GM19395 (cell line): ENCODE results near the gene INSL3.
"Not testable (repeated sequence)": the region's sequence is repeated elsewhere in the genome, so short reads cannot be mapped to it uniquely, and the experiment has no call there.

ENCODE experiments used
- ATAC-seq: cut with Tn5 transposase; IDR thresholded peaks from one replicate; pipeline ENCODE4 v1.9.1; 2021; ENCODE audit warnings: mild to moderate bottlenecking, moderate library complexity; ENCODE audit not compliant: unreplicated experiment

Gene INSL3

DNA sequence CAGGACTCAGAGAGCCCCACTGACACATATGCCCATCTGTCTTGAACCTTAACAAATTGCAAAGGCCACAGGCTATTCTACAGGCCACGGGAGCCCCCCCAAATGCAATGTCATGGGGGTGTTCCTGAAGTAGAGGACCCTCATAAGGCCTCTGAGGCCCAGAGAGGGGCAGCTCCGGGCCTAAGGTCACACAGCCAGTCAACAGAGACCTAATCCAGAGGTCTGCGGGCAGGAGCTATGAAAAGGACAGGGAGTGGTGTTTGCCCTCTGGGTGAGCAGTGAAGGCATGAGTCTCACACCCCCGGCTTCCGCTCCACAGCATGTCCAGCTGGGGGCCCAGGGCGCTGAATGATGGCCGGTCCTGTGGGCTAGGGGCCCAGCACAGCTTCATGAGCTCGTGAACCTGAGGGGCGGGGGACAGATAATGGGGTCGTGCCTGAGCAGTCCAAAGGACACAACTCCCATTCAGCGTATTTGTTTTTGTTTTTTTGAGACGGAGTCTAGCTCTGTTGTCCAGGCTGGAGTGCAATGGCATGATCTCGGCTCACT lies 5.3 kb upstream of the INSL3 start:
- ATAC-seq, result no peak

DNA sequence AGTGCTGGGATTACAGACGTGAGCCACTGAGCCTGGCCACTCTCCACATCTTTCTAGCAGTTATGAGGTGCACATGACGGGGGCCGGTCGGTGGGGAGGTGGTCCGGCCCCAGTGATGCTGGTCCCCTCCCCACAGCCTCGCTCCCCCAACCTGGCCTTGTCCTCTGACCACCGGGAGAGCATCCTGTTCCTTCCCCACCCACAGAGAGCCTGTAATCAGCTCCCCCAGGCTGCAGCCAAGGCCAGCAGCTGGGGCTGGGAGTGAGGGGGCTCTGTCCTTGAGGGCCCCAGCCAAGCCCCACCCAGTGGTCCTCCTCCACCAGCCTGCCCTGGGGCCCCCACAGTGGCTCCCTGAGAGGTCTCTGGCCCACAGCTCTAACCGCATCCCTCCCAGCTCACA lies 3.0 kb upstream of the INSL3 start:
- ATAC-seq, result no peak

DNA sequence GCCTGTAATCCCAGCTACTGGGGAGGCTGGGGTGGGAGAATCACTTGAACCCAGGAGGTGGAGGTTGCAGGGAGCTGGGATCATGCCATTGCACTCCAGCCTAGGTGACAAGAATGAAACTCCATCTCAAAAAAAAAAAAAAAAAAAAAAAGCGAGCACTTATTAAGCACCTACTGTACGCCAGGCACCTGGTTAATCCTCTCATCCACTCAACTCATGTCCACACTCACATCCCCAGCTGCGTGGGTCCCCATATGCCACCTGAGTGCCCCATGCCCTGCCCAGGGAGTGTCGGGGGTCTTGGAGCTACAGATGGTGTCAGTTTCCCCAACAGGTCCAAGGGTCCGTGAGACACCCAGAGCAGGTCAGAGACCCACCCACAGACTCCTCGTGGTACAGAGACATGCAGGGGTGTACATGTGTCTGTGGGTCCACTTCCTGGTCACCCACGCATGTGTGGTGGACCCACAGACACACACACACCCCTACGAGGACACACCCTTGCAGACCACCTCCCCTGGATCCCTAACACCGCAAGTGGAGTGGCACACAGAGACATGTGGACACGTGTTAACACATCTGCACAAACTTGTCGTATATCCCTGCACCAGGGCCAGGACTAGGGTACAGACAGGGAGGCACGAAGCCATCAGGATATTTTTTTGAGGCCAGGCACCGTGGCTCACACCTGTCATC lies 3.5 kb downstream of the INSL3 start:
- no peak for ATAC-seq

DNA sequence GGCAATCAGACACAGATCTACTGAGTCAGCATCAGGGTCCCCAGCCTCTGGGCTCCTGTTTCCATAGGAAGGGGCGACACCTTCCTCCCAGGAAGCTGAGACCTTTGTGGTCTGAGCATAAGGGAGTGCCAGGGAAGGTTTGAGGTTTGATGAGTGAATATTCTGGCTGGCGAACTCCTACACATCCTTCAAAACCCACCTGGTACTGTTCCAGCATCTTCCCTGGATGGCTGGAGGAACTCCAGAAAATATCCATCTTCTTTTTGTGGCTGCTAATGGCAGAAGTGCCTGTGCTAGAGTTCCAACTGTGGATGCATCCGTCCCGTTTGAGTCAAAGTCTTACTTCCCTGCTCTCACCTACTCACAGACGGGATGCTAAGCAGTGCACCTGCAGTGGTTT lies 9.2 kb downstream of the INSL3 start:
- no peak for ATAC-seq

DNA sequence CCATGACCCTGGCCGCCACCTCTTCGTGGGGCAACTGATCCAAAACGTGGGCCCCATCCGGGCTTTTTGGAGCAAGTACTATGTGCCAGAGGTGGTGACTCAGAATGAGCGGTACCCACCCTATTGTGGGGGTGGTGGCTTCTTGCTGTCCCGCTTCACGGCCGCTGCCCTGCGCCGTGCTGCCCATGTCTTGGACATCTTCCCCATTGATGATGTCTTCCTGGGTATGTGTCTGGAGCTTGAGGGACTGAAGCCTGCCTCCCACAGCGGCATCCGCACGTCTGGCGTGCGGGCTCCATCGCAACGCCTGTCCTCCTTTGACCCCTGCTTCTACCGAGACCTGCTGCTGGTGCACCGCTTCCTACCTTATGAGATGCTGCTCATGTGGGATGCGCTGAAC lies 9.6 kb downstream of the INSL3 start:
- no peak for ATAC-seq

GRCh38 chr19:17811103-17811502 lies 10.2 kb downstream of the INSL3 start:
- ATAC-seq, result no peak

- ATAC-seq, result no peak
Measured at GRCh38 chr19:17807731-17808316, 13.5 kb downstream of the INSL3 start.

DNA sequence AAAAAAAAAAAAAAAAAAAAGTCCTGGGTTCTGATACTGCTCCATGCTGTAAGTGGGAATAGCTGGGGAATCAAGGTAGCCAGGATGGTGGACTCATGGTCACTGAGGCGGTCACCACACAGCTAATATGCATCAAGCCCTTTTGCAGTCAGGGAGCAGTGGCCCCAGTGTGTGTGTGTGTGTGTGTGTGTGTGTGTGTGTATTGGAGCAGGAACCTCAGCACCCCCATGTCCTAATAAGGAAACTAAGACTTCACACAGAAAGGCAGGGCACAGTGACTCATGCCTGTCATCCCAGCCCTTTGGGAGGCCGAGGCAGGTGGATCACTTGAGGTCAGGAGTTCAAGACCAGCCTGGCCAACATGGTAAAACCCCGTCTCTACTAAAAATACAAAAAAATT lies 14.4 kb downstream of the INSL3 start:
- ATAC-seq, result no peak

DNA sequence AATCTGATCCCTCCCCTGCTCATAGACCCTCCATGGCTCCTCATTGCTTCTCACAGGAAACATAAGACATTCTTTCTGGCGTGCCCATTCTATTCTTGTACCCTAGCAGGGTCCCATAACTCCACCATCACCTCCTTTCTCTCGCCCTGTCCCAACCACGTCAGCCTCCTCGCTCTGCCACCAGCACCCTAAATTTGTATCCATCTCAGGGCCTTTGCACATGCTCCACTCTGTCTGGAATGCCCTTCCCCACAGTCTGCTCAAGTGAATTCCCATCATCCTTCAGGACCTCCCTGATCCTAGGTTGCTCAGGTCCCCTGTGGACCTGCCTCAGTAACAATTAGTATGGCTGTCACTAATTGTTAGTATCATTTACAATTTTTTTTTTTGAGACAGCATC lies 15.9 kb downstream of the INSL3 start:
- ATAC-seq, result no peak

- no peak for ATAC-seq
Measured at GRCh38 chr19:17803264-17803896, 17.9 kb downstream of the INSL3 start.

DNA sequence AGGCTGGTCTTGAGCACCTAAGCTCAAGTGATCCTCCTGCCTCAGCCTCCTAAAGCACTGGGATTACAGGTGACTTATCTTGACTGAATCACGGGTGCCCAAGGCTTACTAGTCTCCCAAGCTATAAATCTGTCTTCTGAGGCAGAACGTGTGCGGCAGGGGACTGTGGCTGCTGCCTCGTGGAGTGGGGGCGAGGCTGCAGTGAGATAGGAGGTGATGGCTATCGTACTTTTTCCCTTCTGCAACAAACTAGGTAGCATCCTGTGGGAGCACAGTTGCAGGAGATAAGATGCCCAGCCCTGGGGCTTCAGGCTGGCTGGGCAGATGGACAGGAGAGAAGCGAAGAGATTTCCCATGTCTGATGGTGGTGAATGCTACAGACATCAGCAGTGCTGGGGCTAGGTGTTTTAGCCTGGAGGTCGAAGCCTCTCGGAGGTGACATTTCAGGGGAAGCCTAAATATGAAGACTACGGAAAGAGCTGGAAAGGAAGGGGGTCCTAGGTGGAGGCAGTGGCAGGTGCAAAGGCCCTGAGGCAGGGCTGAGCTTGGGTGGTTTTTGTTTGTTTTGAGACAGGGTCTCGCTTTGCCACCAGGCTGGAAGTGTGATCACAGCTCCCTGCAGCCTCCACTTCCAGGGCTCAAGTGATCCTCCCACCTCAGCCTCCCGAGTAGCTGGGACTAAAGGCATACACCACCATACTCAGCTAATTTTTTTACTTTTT lies 19.0 kb downstream of the INSL3 start:
- no peak for ATAC-seq

DNA sequence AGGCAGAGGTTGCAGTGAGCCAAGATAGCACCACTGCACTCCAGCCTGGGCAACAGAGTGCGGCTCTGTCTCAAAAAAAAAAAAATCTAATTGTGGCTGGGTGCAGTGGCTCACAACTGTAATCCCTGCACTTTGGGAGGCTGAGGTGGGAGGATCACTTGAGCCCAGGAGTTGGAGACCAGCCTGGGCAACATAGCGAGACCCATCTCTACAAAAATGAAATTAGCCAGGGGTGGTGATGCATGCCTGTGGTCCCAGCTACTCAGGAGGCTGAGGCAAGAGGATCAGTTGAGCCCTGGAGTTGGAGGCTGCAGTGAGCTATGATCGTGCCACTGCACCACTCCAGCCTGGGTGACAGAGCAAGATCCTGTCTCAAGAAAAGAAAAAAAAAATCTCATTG lies 22.7 kb downstream of the INSL3 start:
- ATAC-seq, result not testable (repeated sequence)

DNA sequence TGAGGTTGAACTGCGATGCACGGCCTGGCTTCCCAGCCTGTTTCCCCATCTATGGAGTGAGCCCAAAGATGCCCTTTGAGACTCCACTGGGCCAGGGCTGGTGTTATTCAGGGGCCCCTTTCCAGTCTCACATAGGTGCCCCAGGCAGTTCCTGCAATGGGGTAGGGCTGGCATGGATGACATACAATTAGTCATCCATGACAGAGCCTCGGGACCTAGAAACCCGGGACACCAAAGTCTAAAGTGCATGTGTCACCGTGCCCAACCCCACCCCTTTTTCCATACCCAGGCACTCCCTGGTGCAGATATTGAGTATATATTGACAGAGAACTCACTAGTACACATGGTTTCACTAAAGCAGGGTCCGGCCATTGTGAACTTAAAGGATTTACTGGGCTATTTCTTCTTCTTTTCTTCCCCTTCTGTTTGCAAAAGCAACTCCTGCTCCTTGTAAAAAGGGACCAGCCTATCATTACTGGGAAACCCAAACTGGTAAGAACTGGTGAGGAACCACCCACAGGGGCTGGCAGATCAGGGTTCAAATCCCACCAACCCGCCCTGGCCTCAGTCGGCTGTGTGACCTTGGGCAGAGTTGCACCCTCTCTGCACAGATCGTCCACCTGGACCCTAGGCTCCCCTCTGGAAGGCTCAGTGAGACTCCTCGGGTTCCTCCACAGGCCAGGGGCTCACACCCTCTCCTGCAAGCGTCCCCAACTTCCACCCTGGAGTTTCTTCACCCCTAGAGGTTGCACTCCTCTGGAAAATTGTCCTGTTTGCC lies 23.7 kb downstream of the INSL3 start:
- no peak for ATAC-seq

DNA sequence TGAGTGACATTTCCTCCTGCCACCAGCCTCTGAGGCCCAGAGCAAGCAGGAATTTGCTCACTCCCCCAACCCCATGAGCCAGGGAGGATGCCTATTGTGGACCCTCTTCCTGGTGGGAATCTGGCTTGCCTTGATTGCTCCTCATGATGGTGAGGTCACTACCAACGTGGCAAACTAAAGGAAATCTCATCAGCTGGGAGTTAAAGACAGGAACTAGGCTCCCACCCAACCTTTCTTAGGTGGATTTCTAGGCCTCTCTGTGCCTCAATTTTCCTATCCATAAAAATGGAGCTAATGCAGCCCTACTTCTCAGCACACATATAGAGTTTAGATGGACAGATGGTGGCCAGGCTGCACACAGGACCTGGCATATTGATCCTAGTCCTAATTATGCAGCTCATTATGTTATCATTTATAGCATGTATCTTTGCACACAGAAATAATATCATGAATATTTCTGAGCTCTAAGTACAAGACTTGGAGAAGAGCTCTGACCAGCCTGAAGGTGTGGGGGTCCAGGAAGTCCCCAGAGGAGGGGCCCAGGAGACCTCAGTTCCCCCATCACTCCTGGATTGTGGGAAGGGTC lies 24.4 kb downstream of the INSL3 start:
- no peak for ATAC-seq

- ATAC-seq, result no peak
Measured at GRCh38 chr19:17796013-17796837, 25.1 kb downstream of the INSL3 start.

DNA sequence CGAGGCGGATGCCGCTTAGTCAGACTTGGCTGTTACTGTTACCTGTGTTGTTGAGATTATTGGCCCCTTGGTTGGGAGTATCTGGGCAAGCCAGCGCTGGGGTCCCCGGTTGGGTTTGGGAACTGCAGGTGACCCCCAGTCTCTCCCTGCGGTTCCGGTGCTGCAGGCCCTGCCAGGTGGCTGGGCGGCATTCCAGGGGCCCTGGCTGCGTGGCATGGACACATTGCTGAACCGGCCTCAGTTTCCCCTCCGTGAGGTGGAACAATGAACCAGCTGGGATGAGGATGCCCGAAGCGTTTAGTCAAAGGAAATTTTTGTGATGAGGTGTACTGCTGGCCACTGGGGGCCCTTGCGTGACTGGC lies 25.8 kb downstream of the INSL3 start:
- no peak for ATAC-seq

- no peak for ATAC-seq
Measured at GRCh38 chr19:17794731-17795494, 26.4 kb downstream of the INSL3 start, which contains the start of gene B3GNT3. B3GNT3 (plus strand) TSS chr19:17795138; CDS start chr19:17807808, 12,670 bp downstream.

DNA sequence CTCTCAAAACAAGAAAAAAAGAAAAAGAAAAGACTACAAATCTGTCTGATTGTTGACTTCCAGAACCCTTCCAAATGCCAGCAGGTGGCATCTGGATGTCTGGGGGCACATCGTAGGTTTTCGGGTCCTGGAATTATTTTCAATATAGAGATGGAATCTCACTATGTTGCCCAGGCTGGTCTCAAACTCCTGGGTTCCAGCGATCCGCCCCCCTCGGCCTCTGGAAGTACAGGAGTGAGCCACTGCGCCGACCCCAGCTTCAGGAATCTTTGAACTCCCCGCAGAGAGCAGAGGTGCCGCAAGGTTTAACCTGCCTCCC lies 26.9 kb downstream of the INSL3 start:
- ATAC-seq, result no peak
